ENCODE data around the gene MRTFA.

DNA sequence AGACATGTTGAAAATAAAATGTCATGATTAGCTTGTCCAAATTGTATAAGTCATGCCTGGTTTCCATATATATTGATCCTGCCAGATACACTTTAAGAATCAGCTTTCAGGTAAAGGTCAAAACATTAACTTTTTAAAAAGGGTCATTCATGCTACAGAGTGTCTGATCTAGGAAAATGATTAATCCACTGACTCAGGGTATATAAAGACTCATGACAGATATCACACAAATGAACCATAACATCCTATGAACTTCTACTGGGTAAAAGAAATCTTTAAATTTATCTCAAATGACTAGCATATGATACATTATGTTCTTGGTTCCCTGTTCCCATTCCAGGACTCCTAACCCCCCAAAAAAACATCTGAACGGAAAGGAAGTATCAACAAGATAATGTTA lies 11.7 kb downstream of the MRTFA start:
- TF ChIP-seq, protein P1, sequence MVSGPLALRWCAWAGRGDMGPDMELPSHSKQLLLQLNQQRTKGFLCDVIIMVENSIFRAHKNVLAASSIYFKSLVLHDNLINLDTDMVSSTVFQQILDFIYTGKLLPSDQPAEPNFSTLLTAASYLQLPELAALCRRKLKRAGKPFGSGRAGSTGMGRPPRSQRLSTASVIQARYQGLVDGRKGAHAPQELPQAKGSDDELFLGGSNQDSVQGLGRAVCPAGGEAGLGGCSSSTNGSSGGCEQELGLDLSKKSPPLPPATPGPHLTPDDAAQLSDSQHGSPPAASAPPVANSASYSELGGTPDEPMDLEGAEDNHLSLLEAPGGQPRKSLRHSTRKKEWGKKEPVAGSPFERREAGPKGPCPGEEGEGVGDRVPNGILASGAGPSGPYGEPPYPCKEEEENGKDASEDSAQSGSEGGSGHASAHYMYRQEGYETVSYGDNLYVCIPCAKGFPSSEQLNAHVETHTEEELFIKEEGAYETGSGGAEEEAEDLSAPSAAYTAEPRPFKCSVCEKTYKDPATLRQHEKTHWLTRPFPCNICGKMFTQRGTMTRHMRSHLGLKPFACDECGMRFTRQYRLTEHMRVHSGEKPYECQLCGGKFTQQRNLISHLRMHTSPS (CRISPR knock-in tag; IDR thresholded peaks at IDR 0.05; ENCODE audit: low read depth): no peak
- TF ChIP-seq ELF1 (CRISPR knock-in tag; IDR thresholded peaks at IDR 0.05): no peak

Measured in HepG2 (cell line).